Progenitor cell of endocrine pancreas (in vitro differentiated cells): ENCODE data around the gene ABCD2. TPM values are rescaled to one million over a fixed set of nuclear protein-coding genes. Genes with fewer than 3 reads are reported as not detected.

Experiments
- DNase-seq: peaks from one replicate; pipeline ENCODE4 v3.0.0; 2021; ENCODE audit warnings: low spot score; ENCODE audit not compliant: unreplicated experiment
- H3K27ac Mint-ChIP-seq: 2 replicates; pipeline ENCODE4 v1.8.0; 2021; ENCODE audit warnings: mild to moderate bottlenecking, moderate library complexity, mixed read lengths
- H3K27me3 Mint-ChIP-seq: 2 replicates; pipeline ENCODE4 v1.8.0; 2021; ENCODE audit warnings: mixed read lengths
- H3K36me3 Mint-ChIP-seq: 2 replicates; pipeline ENCODE4 v1.8.0; 2022; ENCODE audit warnings: mixed read lengths; ENCODE audit not compliant: insufficient read depth
- H3K4me1 Mint-ChIP-seq: 2 replicates; pipeline ENCODE4 v1.8.0; 2021; ENCODE audit warnings: low read depth, mixed read lengths
- H3K4me3 Mint-ChIP-seq: 2 replicates; pipeline ENCODE4 v1.8.0; 2021; ENCODE audit warnings: low read depth, mild to moderate bottlenecking, moderate library complexity, mixed read lengths
- H3K9me3 Mint-ChIP-seq: 2 replicates; pipeline ENCODE4 v1.8.0; 2021; ENCODE audit warnings: low read depth, mixed read lengths
- CTCF ChIP-seq: fragments of 200-600 bp; sonication (generic); IDR thresholded peaks from one replicate; pipeline ENCODE4 v1.5.0; 2021; ENCODE audit warnings: antibody characterized with exemption, mild to moderate bottlenecking; ENCODE audit not compliant: unreplicated experiment
- total RNA-seq: library from RNA; stranded (reverse); gene quantifications from 2 replicates; pipeline ENCODE4 v1.2.1, GENCODE V29; 2021

The ABCD2 gene
- total RNA-seq, 1 donor from 2014 or later = not detected

- Mint-ChIP-seq H3K27me3 (peaks cover 3% of the 10 kb centered on the region), H3K4me3 (no peak overlapping the region), H3K36me3 (no peaks in the 10 kb centered on the region), H3K9me3 (no peaks in the 10 kb centered on the region), H3K4me1 (peaks cover 4% of the 10 kb centered on the region), H3K27ac (no peak overlapping the region)
- TF ChIP-seq CTCF = no peak
- DNase-seq = no peak
These were observed 1.4 kb upstream of the ABCD2 start for GRCh38 chr12:39620659-39621658.

- no peaks in the 10 kb centered on the region for H3K9me3 Mint-ChIP-seq
- no peaks in the 10 kb centered on the region for H3K36me3 Mint-ChIP-seq
- no peak overlapping the region for H3K27ac Mint-ChIP-seq
- peaks cover 3% of the 10 kb centered on the region for H3K27me3 Mint-ChIP-seq
- DNase-seq = no peak
- no peak for TF ChIP-seq CTCF
- peaks cover 4% of the 10 kb centered on the region for H3K4me1 Mint-ChIP-seq
- H3K4me3 Mint-ChIP-seq = no peak overlapping the region
These were observed 315 bp downstream of the ABCD2 start for GRCh38 chr12:39619316-39619659.

DNA sequence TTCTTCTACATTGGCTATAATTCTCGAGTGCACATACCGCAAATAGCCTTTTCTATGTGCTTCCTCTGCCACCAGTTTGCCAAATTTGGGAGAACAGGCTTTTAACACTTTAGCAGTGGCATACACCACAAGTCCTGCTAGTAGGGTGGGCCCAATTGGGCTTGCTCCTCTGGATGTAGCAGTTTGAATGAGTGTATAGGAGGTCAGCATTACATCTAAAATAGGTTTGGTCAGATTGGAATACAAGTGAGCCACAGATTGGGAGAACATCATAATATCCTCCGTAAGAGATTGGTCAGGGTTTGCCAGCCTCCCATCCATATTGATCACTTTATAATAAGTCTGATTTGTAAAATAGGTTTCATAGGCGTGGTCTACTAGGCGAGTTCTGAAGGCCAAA, 902 bp downstream of the ABCD2 start:
- Mint-ChIP-seq H3K27ac (no peak overlapping the region), H3K9me3 (no peaks in the 10 kb centered on the region), H3K4me1 (peaks cover 4% of the 10 kb centered on the region), H3K27me3 (peaks cover 3% of the 10 kb centered on the region), H3K4me3 (no peak overlapping the region), H3K36me3 (no peaks in the 10 kb centered on the region)
- TF ChIP-seq CTCF = no peak
- DNase-seq = no peak

DNA sequence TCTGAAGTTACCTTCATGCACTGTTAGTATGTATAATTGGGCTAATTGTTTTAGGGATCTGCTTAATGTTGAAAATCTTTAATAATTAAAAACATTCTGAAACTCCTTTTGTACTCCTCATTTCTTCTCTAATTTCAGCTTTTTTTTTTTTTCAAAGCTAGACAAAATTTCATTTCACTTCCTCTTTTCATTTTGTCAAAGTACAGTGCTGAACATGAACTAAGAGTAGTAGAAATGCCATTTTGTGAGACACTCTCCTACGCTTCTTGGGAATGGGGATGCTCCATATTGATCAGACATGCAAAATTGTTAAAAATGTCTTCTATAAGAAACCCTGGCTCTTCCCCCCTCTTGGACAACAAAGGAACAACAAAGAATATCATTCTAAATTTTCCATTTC, 1.7 kb downstream of the ABCD2 start:
- TF ChIP-seq CTCF = no peak
- Mint-ChIP-seq H3K9me3 (no peaks in the 10 kb centered on the region), H3K27me3 (peaks cover 3% of the 10 kb centered on the region), H3K4me1 (peaks cover 4% of the 10 kb centered on the region), H3K27ac (no peak overlapping the region), H3K4me3 (no peak overlapping the region), H3K36me3 (no peaks in the 10 kb centered on the region)
- DNase-seq = no peak

GRCh38 chr12:39616666-39617065, 2.9 kb downstream of the ABCD2 start:
- H3K27ac Mint-ChIP-seq = no peak overlapping the region
- H3K27me3 Mint-ChIP-seq = peaks cover 3% of the 10 kb centered on the region
- H3K36me3 Mint-ChIP-seq = no peaks in the 10 kb centered on the region
- no peak overlapping the region for H3K4me3 Mint-ChIP-seq
- DNase-seq = no peak
- H3K9me3 Mint-ChIP-seq = no peaks in the 10 kb centered on the region
- TF ChIP-seq CTCF = no peak
- peaks cover 4% of the 10 kb centered on the region for H3K4me1 Mint-ChIP-seq
